Central memory CD8-positive, alpha-beta T cell (primary cell): ENCODE results near the gene MTG2.

Experiments used
- ATAC-seq: fragments of 150-1000 bp; cut with Tn5 transposase; replicated peaks from 2 replicates; pipeline ENCODE4 v1.10.0; 2022; ENCODE audit warnings: mild to moderate bottlenecking, moderate FRiP score, moderate number of reproducible peaks; ENCODE audit not compliant: poor library complexity, severe bottlenecking; ENCODE audit errors: extremely low read depth
- DNase-seq, 2 donors: peaks; one replicate each; pipeline ENCODE4 v3.0.0; 2021; ENCODE audit warnings: low spot score in 2 of 2
- H3K27ac Mint-ChIP-seq: one replicate; pipeline ENCODE4 v1.8.0; 2022; ENCODE audit warnings: low read depth, mild to moderate bottlenecking, moderate library complexity, mixed read lengths
- H3K27me3 Mint-ChIP-seq: one replicate; pipeline ENCODE4 v1.8.0; 2022; ENCODE audit warnings: mixed read lengths
- H3K36me3 Mint-ChIP-seq: one replicate; pipeline ENCODE4 v1.8.0; 2022; ENCODE audit warnings: mild to moderate bottlenecking, moderate library complexity, mixed read lengths; ENCODE audit not compliant: insufficient read depth
- H3K4me1 Mint-ChIP-seq: one replicate; pipeline ENCODE4 v1.8.0; 2022; ENCODE audit warnings: mixed read lengths
- H3K4me3 Mint-ChIP-seq: one replicate; pipeline ENCODE4 v1.8.0; 2022; ENCODE audit warnings: mild to moderate bottlenecking, moderate library complexity, mixed read lengths
- H3K9me3 Mint-ChIP-seq: one replicate; pipeline ENCODE4 v1.8.0; 2022; ENCODE audit warnings: mixed read lengths

MTG2 gene

GRCh38 chr20:62171245-62171644, 11.6 kb upstream of the MTG2 start:
- H3K4me3 Mint-ChIP-seq, result no peak overlapping the region
- H3K27ac Mint-ChIP-seq, result peak overlapping the region; percentile 16
- no peaks in the 10 kb centered on the region for H3K9me3 Mint-ChIP-seq
- DNase-seq (no peak), ATAC-seq (no peak)
- H3K4me1 Mint-ChIP-seq, result no peaks in the 10 kb centered on the region
- peaks cover 8% of the 10 kb centered on the region for H3K36me3 Mint-ChIP-seq
- no peaks in the 10 kb centered on the region for H3K27me3 Mint-ChIP-seq

DNA sequence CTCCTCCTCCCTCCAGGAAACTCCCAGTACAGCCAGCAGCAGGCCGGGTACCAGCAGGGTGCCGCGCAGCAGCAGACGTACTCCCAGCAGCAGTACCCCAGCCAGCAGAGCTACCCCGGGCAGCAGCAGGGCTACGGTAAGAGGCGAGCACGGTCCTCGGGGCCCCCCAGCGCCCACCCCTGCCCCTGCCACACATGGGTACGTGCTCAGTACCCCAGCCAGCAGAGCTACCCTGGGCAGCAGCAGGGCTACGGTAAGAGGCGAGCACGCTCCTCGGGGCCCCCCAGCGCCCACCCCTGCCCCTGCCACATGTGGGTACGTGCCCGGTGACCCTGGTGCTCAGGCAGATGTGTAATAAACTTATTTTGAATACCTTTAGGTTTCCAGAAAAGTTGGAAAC, 10.2 kb upstream of the MTG2 start:
- H3K36me3 Mint-ChIP-seq, result peaks cover 8% of the 10 kb centered on the region
- H3K27ac Mint-ChIP-seq, result no peak overlapping the region
- no peak overlapping the region for H3K4me3 Mint-ChIP-seq
- no peak for DNase-seq
- no peak for ATAC-seq
- no peaks in the 10 kb centered on the region for H3K27me3 Mint-ChIP-seq
- no peaks in the 10 kb centered on the region for H3K9me3 Mint-ChIP-seq
- no peaks in the 10 kb centered on the region for H3K4me1 Mint-ChIP-seq

- no peaks in the 10 kb centered on the region for H3K4me1 Mint-ChIP-seq
- peaks cover 10% of the 10 kb centered on the region for H3K36me3 Mint-ChIP-seq
- no peaks in the 10 kb centered on the region for H3K27me3 Mint-ChIP-seq
- no peak overlapping the region for H3K4me3 Mint-ChIP-seq
- H3K27ac Mint-ChIP-seq, result no peak overlapping the region
- ATAC-seq (no peak), DNase-seq (no peak)
- no peaks in the 10 kb centered on the region for H3K9me3 Mint-ChIP-seq
Observed at GRCh38 chr20:62174021-62174804, 8.6 kb upstream of the MTG2 start.

DNA sequence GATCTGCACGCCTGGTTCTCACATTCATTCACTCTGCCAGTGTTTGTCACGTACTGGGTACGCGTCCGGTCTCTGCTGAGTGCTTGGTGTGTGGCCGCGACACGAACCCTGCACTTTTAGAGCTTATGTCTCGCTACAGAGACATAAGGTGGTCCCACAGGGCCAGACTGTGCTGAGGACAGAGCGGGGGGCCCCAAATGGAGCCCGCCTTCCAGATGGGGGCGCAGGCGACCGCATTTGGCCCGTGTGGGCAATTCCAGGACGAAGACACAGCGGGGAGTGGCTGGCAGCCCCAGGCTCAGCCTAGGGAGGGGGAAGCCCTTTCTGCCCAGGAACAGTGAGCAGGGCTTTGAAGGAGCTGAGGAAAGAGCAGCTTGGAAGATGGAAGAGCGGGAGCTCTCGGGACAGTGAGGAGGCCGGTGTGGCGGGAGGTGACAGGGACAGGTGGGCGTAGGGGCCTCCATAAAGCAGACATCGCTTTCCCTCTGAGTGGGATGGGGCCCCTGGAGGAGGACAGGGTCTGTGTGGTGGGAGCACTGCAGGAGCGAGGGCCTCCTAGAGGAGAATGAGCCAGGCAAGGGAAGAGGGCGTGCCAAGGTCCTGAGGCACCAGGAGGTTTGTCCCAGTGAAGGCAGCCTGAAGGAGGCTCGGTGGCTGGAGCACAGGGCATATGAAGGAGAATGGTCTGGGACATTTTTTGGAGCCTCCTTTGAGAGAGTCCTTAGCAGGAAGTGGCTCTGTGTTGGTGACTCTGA, 7.8 kb upstream of the MTG2 start:
- peaks cover 10% of the 10 kb centered on the region for H3K36me3 Mint-ChIP-seq
- ATAC-seq, result no peak
- no peak for DNase-seq
- H3K4me1 Mint-ChIP-seq, result no peaks in the 10 kb centered on the region
- H3K27ac Mint-ChIP-seq, result no peak overlapping the region
- no peaks in the 10 kb centered on the region for H3K27me3 Mint-ChIP-seq
- no peak overlapping the region for H3K4me3 Mint-ChIP-seq
- H3K9me3 Mint-ChIP-seq, result no peaks in the 10 kb centered on the region

DNA sequence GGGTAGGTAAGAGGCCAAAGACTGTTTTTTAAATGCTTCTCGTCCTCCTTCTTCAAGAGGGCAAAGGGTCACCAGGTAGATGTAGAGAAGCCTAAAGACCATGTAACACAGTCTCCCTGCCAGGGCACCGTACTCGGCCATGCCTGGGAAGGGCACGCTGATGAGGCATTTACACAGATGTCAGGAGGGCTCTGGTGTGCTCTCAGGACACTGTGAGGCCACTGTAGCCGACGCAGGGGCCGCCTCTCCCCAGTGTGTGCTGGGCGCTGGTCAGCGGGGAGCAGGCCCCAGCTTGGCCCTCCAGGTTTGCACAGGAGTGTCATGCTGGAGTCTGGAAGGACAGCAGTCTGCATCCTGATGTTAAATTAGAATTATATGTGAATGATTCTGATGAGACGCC, 7.1 kb upstream of the MTG2 start:
- Mint-ChIP-seq H3K27ac (no peak overlapping the region), H3K4me1 (no peaks in the 10 kb centered on the region), H3K27me3 (no peaks in the 10 kb centered on the region), H3K36me3 (peaks cover 10% of the 10 kb centered on the region), H3K4me3 (no peak overlapping the region), H3K9me3 (no peaks in the 10 kb centered on the region)
- no peak for DNase-seq
- no peak for ATAC-seq

GRCh38 chr20:62176866-62177265, 6.0 kb upstream of the MTG2 start:
- Mint-ChIP-seq H3K27ac (no peak overlapping the region), H3K4me3 (no peak overlapping the region), H3K4me1 (peaks cover 2% of the 10 kb centered on the region), H3K27me3 (no peaks in the 10 kb centered on the region), H3K36me3 (peaks cover 10% of the 10 kb centered on the region), H3K9me3 (no peaks in the 10 kb centered on the region)
- no peak for DNase-seq
- ATAC-seq, result no peak

DNA sequence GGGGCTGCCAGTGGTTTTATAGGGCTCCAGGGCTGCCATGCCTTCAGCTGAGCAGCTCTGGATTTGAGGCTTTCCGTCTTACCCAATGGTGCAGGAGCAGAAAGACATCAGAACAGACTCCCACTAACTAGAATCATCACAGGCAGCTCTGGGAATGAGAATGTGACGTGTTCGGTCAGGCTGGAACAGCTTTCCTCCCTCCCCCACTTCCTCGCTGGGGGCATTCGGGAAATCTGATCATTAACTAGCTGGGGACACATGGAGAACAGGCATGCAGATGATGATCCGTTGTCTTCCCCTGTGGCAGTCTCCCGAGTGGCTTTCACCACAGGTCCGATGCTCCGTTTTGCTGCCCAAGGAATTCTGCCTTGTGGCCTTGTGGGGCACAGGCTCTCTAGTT, 5.5 kb upstream of the MTG2 start:
- ATAC-seq (no peak), DNase-seq (no peak)
- Mint-ChIP-seq H3K9me3 (no peaks in the 10 kb centered on the region), H3K36me3 (peaks cover 13% of the 10 kb centered on the region), H3K4me1 (peaks cover 5% of the 10 kb centered on the region), H3K27me3 (no peaks in the 10 kb centered on the region), H3K27ac (no peak overlapping the region), H3K4me3 (no peak overlapping the region)

GRCh38 chr20:62178316-62179161, 4.3 kb upstream of the MTG2 start:
- DNase-seq (no peak), ATAC-seq (no peak)
- no peak overlapping the region for H3K4me3 Mint-ChIP-seq
- no peaks in the 10 kb centered on the region for H3K27me3 Mint-ChIP-seq
- H3K9me3 Mint-ChIP-seq, result no peaks in the 10 kb centered on the region
- no peak overlapping the region for H3K27ac Mint-ChIP-seq
- peaks cover 9% of the 10 kb centered on the region for H3K4me1 Mint-ChIP-seq
- H3K36me3 Mint-ChIP-seq, result peaks cover 18% of the 10 kb centered on the region

GRCh38 chr20:62179162-62179504, 3.7 kb upstream of the MTG2 start:
- Mint-ChIP-seq H3K27me3 (no peaks in the 10 kb centered on the region), H3K36me3 (peaks cover 15% of the 10 kb centered on the region), H3K4me1 (peaks cover 11% of the 10 kb centered on the region), H3K27ac (no peak overlapping the region), H3K9me3 (no peaks in the 10 kb centered on the region), H3K4me3 (no peak overlapping the region)
- DNase-seq (no peak), ATAC-seq (no peak)

GRCh38 chr20:62181808-62182207, 1.0 kb upstream of the MTG2 start:
- ATAC-seq, result no peak
- DNase-seq, result no peak
- no peaks in the 10 kb centered on the region for H3K27me3 Mint-ChIP-seq

GRCh38 chr20:62183426-62184142, 756 bp downstream of the MTG2 start:
- Mint-ChIP-seq H3K4me3 (peak overlapping the region; percentile 91), H3K27ac (peak overlapping the region; percentile 93), H3K4me1 (peaks cover 38% of the 10 kb centered on the region), H3K36me3 (peaks cover 22% of the 10 kb centered on the region), H3K9me3 (no peaks in the 10 kb centered on the region), H3K27me3 (no peaks in the 10 kb centered on the region)
- ATAC-seq (no peak), DNase-seq (no peak)

More at GRCh38 chr20:62181808-62182207, 1.0 kb upstream of the MTG2 start:
- H3K36me3 Mint-ChIP-seq, result peaks cover 18% of the 10 kb centered on the region
- H3K27ac Mint-ChIP-seq, result peak overlapping the region; percentile 93
- peaks cover 29% of the 10 kb centered on the region for H3K4me1 Mint-ChIP-seq
- H3K9me3 Mint-ChIP-seq, result no peaks in the 10 kb centered on the region
- H3K4me3 Mint-ChIP-seq, result peak overlapping the region; percentile 91

DNA sequence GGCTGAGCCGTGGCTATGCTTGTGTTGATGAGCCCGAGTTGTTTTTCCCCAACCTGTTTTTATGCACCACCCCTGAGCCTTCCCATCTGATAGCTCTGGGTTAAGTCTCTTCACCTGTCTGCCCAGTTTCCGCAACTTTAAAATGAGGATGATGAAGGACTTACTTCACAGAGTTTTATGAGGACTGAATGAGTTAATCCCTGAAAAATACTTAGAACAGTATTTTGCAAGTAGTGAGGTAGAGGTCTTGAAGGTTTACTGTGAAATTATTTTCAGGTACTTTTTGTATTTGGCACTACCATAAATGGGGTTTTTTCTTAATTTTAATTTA, 3.2 kb downstream of the MTG2 start:
- DNase-seq, result no peak
- Mint-ChIP-seq H3K9me3 (no peaks in the 10 kb centered on the region), H3K27ac (no peak overlapping the region), H3K4me1 (peaks cover 38% of the 10 kb centered on the region), H3K4me3 (no peak overlapping the region), H3K36me3 (peaks cover 26% of the 10 kb centered on the region), H3K27me3 (no peaks in the 10 kb centered on the region)
- ATAC-seq, result no peak
